ENCODE measurements around the gene CDKL4.

CDKL4 gene

GRCh38 chr2:39243469-39244123 lies at the start of gene CDKL4:
Gene CDKL4 (minus strand): TSS chr2:39243970.
- no peak for DNase-seq (ENCODE audit: low read depth)
- no peaks in the 10 kb centered on the region for H3K9me3 ChIP-seq (ENCODE audit: control insufficient read depth, low read length)
- no peak within 1 kb of the TSS for H3K9ac ChIP-seq (ENCODE audit: low read length)
- no peaks in the 10 kb centered on the region for H3K4me1 ChIP-seq (ENCODE audit: control insufficient read depth, insufficient read depth, low read length)
- H3K4me3 ChIP-seq (ENCODE audit: low read length) = peak within 1 kb of the TSS; percentile 47
- H3K27me3 ChIP-seq (replicated peaks; ENCODE audit: control insufficient read depth, insufficient read depth, low read length) = no peaks in the 10 kb centered on the region
- peaks cover 15% of the 10 kb centered on the region for H3K36me3 ChIP-seq (ENCODE audit: control insufficient read depth, insufficient read depth, low read length, severe bottlenecking)

- Histone ChIP-seq H3K4me3 (ENCODE audit: low read length) (no peak overlapping the region), H3K9ac (ENCODE audit: low read length) (no peak overlapping the region), H3K36me3 (ENCODE audit: control insufficient read depth, insufficient read depth, low read length, severe bottlenecking) (peaks cover 74% of the 10 kb centered on the region), H3K4me1 (ENCODE audit: control insufficient read depth, insufficient read depth, low read length) (no peaks in the 10 kb centered on the region), H3K9me3 (ENCODE audit: control insufficient read depth, low read length) (no peaks in the 10 kb centered on the region), H3K27me3 (replicated peaks; ENCODE audit: control insufficient read depth, insufficient read depth, low read length) (no peaks in the 10 kb centered on the region)
- DNase-seq (ENCODE audit: low read depth) = no peak
These were observed 46.7 kb upstream of the CDKL4 start for GRCh38 chr2:39290433-39290832.

GRCh38 chr2:39289609-39290008 lies 45.8 kb upstream of the CDKL4 start:
- DNase-seq (ENCODE audit: low read depth) = no peak
- Histone ChIP-seq H3K4me3 (ENCODE audit: low read length) (no peak overlapping the region), H3K9ac (ENCODE audit: low read length) (no peak overlapping the region), H3K27me3 (replicated peaks; ENCODE audit: control insufficient read depth, insufficient read depth, low read length) (no peaks in the 10 kb centered on the region), H3K36me3 (ENCODE audit: control insufficient read depth, insufficient read depth, low read length, severe bottlenecking) (peaks cover 82% of the 10 kb centered on the region), H3K4me1 (ENCODE audit: control insufficient read depth, insufficient read depth, low read length) (no peaks in the 10 kb centered on the region), H3K9me3 (ENCODE audit: control insufficient read depth, low read length) (no peaks in the 10 kb centered on the region)

GRCh38 chr2:39283561-39283960 lies 39.8 kb upstream of the CDKL4 start:
- Histone ChIP-seq H3K27me3 (replicated peaks; ENCODE audit: control insufficient read depth, insufficient read depth, low read length) (no peaks in the 10 kb centered on the region), H3K4me1 (ENCODE audit: control insufficient read depth, insufficient read depth, low read length) (peaks cover 8% of the 10 kb centered on the region), H3K9me3 (ENCODE audit: control insufficient read depth, low read length) (no peaks in the 10 kb centered on the region), H3K9ac (ENCODE audit: low read length) (no peak overlapping the region), H3K4me3 (ENCODE audit: low read length) (no peak overlapping the region), H3K36me3 (ENCODE audit: control insufficient read depth, insufficient read depth, low read length, severe bottlenecking) (peaks cover 73% of the 10 kb centered on the region)
- DNase-seq (ENCODE audit: low read depth) = no peak

GRCh38 chr2:39281391-39281790 lies 37.6 kb upstream of the CDKL4 start:
- H3K9me3 ChIP-seq (ENCODE audit: control insufficient read depth, low read length) = no peaks in the 10 kb centered on the region
- no peak for DNase-seq (ENCODE audit: low read depth)
- H3K36me3 ChIP-seq (ENCODE audit: control insufficient read depth, insufficient read depth, low read length, severe bottlenecking) = peaks cover 73% of the 10 kb centered on the region
- peaks cover 8% of the 10 kb centered on the region for H3K4me1 ChIP-seq (ENCODE audit: control insufficient read depth, insufficient read depth, low read length)
- H3K9ac ChIP-seq (ENCODE audit: low read length) = no peak overlapping the region
- H3K4me3 ChIP-seq (ENCODE audit: low read length) = no peak overlapping the region
- no peaks in the 10 kb centered on the region for H3K27me3 ChIP-seq (replicated peaks; ENCODE audit: control insufficient read depth, insufficient read depth, low read length)

- no peak for DNase-seq (ENCODE audit: low read depth)
- Histone ChIP-seq H3K9ac (ENCODE audit: low read length) (no peak overlapping the region), H3K4me3 (ENCODE audit: low read length) (no peak overlapping the region), H3K36me3 (ENCODE audit: control insufficient read depth, insufficient read depth, low read length, severe bottlenecking) (peaks cover 90% of the 10 kb centered on the region), H3K4me1 (ENCODE audit: control insufficient read depth, insufficient read depth, low read length) (no peaks in the 10 kb centered on the region), H3K27me3 (replicated peaks; ENCODE audit: control insufficient read depth, insufficient read depth, low read length) (no peaks in the 10 kb centered on the region), H3K9me3 (ENCODE audit: control insufficient read depth, low read length) (no peaks in the 10 kb centered on the region)
These were observed 31.2 kb upstream of the CDKL4 start for GRCh38 chr2:39275016-39275415.

- Histone ChIP-seq H3K9ac (ENCODE audit: low read length) (no peak overlapping the region), H3K4me1 (ENCODE audit: control insufficient read depth, insufficient read depth, low read length) (no peaks in the 10 kb centered on the region), H3K27me3 (replicated peaks; ENCODE audit: control insufficient read depth, insufficient read depth, low read length) (no peaks in the 10 kb centered on the region), H3K9me3 (ENCODE audit: control insufficient read depth, low read length) (no peaks in the 10 kb centered on the region), H3K4me3 (ENCODE audit: low read length) (no peak overlapping the region), H3K36me3 (ENCODE audit: control insufficient read depth, insufficient read depth, low read length, severe bottlenecking) (peaks cover 76% of the 10 kb centered on the region)
- no peak for DNase-seq (ENCODE audit: low read depth)
These were observed 26.2 kb upstream of the CDKL4 start for GRCh38 chr2:39269941-39270340.

GRCh38 chr2:39266916-39267434 lies 23.2 kb upstream of the CDKL4 start:
- H3K4me3 ChIP-seq (ENCODE audit: low read length) = no peak overlapping the region
- no peak for DNase-seq (ENCODE audit: low read depth)
- no peaks in the 10 kb centered on the region for H3K27me3 ChIP-seq (replicated peaks; ENCODE audit: control insufficient read depth, insufficient read depth, low read length)
- no peak overlapping the region for H3K9ac ChIP-seq (ENCODE audit: low read length)
- no peaks in the 10 kb centered on the region for H3K9me3 ChIP-seq (ENCODE audit: control insufficient read depth, low read length)
- H3K4me1 ChIP-seq (ENCODE audit: control insufficient read depth, insufficient read depth, low read length) = no peaks in the 10 kb centered on the region
- H3K36me3 ChIP-seq (ENCODE audit: control insufficient read depth, insufficient read depth, low read length, severe bottlenecking) = peaks cover 76% of the 10 kb centered on the region

GRCh38 chr2:39266139-39266805 lies 22.5 kb upstream of the CDKL4 start:
- Histone ChIP-seq H3K27me3 (replicated peaks; ENCODE audit: control insufficient read depth, insufficient read depth, low read length) (no peaks in the 10 kb centered on the region), H3K36me3 (ENCODE audit: control insufficient read depth, insufficient read depth, low read length, severe bottlenecking) (peaks cover 76% of the 10 kb centered on the region), H3K4me1 (ENCODE audit: control insufficient read depth, insufficient read depth, low read length) (no peaks in the 10 kb centered on the region), H3K4me3 (ENCODE audit: low read length) (no peak overlapping the region), H3K9ac (ENCODE audit: low read length) (no peak overlapping the region), H3K9me3 (ENCODE audit: control insufficient read depth, low read length) (no peaks in the 10 kb centered on the region)
- DNase-seq (ENCODE audit: low read depth) = no peak

GRCh38 chr2:39265315-39265714 lies 21.5 kb upstream of the CDKL4 start:
- DNase-seq (ENCODE audit: low read depth) = no peak
- Histone ChIP-seq H3K27me3 (replicated peaks; ENCODE audit: control insufficient read depth, insufficient read depth, low read length) (no peaks in the 10 kb centered on the region), H3K4me3 (ENCODE audit: low read length) (no peak overlapping the region), H3K36me3 (ENCODE audit: control insufficient read depth, insufficient read depth, low read length, severe bottlenecking) (peaks cover 76% of the 10 kb centered on the region), H3K9me3 (ENCODE audit: control insufficient read depth, low read length) (no peaks in the 10 kb centered on the region), H3K9ac (ENCODE audit: low read length) (no peak overlapping the region), H3K4me1 (ENCODE audit: control insufficient read depth, insufficient read depth, low read length) (no peaks in the 10 kb centered on the region)

- Histone ChIP-seq H3K9me3 (ENCODE audit: control insufficient read depth, low read length) (no peaks in the 10 kb centered on the region), H3K27me3 (replicated peaks; ENCODE audit: control insufficient read depth, insufficient read depth, low read length) (no peaks in the 10 kb centered on the region), H3K4me1 (ENCODE audit: control insufficient read depth, insufficient read depth, low read length) (no peaks in the 10 kb centered on the region), H3K9ac (ENCODE audit: low read length) (no peak overlapping the region), H3K4me3 (ENCODE audit: low read length) (no peak overlapping the region), H3K36me3 (ENCODE audit: control insufficient read depth, insufficient read depth, low read length, severe bottlenecking) (peaks cover 76% of the 10 kb centered on the region)
- no peak for DNase-seq (ENCODE audit: low read depth)
These were observed 21.0 kb upstream of the CDKL4 start for GRCh38 chr2:39264733-39265132.
